Pancreas (tissue), 10 donors: Measurements from ENCODE around the gene BEND3. TPM values are rescaled to one million over a fixed set of nuclear protein-coding genes. Genes with fewer than 3 reads are reported as not detected.
A peak's percentile ranks its signal among the peaks of the same experiment; 100 is the strongest.

ENCODE experiments used
- ATAC-seq, 4 donors: fragments of 200-7000 bp; cut with Tn5 transposase; one replicate each; pipeline versions ENCODE4 v1.8.0 to v1.9.1; 2020; ENCODE audit warnings: mild to moderate bottlenecking in 4 of 4, moderate library complexity in 4 of 4
- DNase-seq, 6 donors: peaks; one replicate each; pipeline ENCODE4 v3.0.0-alpha.2; 2020
- FAIRE-seq: peaks from 2 replicates; lab custom pipeline; 2012; peaks lifted over from hg19 to GRCh38; lab: Jason Lieb, UNC
- H3K27ac ChIP-seq, 4 donors: fragments of 200-600 bp; sonication (generic); 1 replicate in 3 of 4; 2 replicates in 1 of 4; pipeline versions ENCODE4 v1.5.0 to v1.8.0; 2020
- H3K27me3 ChIP-seq, 4 donors: fragments of 200-600 bp; one replicate each; pipeline ENCODE4 v1.8.0; 2021
- H3K36me3 ChIP-seq, 3 donors: fragments of 200-600 bp; sonication (generic) in 1 of 3; one replicate each; pipeline versions ENCODE4 v1.5.0 to v1.8.0; 2020 to 2021
- H3K4me1 ChIP-seq, 3 donors: fragments of 200-600 bp; one replicate each; pipeline ENCODE4 v1.8.0; 2021
- H3K4me3 ChIP-seq, 4 donors: fragments of 200-600 bp; sonication (generic) in 2 of 4; one replicate each; pipeline versions ENCODE4 v1.5.0 to v1.8.0; 2020 to 2021
- H3K9me3 ChIP-seq, 4 donors: fragments of 200-600 bp; one replicate each; pipeline ENCODE4 v1.8.0; 2021
- WGBS, 2 donors: extraction: QIAGEN DNeasy Blood & Tissue Kit; methylation state at CpG; one replicate each; pipeline ENCODE4 v1.1.7; 2013; 5-methylcytosine and 5-hydroxymethylcytosine counted together
- intact Hi-C, 3 donors: fragments of 100-400 bp; cut with DNase I; formaldehyde crosslinking; loops; one replicate each; pipeline versions ENCODE4 v1.11.1 to v1.14.2; 2022
- polyA plus RNA-seq, 2 donors: library from polyadenylated mRNA; stranded (reverse); fragments of 200-250 nt; gene quantifications; one replicate each; pipeline ENCODE4 v1.2.3, GENCODE V29; 2013
- total RNA-seq, 6 donors: library from RNA; stranded (reverse); fragmentation: NEBNext Ultra II Directional in 4 of 6; extraction: Animal tissue kit (Norgen Biotek cat#: 25700) in 4 of 6; gene quantifications; one replicate each; pipeline versions ENCODE4 v1.2.1 to v1.2.4, GENCODE V29; 2021 to 2023
- TF ChIP-seq, protein P1 (sequence below), 4 donors: fragments of 200-600 bp; sonication (generic) in 3 of 4; IDR thresholded peaks; one replicate each; pipeline versions ENCODE4 v1.5.0 to v1.8.0; 2021; ENCODE audit warnings: antibody characterized with exemption in 4 of 4
- donor health status: healthy with polysubstance abuse.
- donor health status: DM: no; HTN: no; CAD: no; lungs with moderate emphysema.
- donor health status: DM: no; HTN: no; CAD: no.
- donor health status: control.
- donor health status: control.
- donor health status: Bipolar disorder and iron deficiency.
- donor health status: DM: yes; HTN: yes; CAD: no.
- donor health status: DM: no; HTN: no; CAD: no.
- donor health status: DM: no; HTN: no; CAD: no.
- donor health status: DM: yes; HTN: yes; CAD: no.

BEND3 gene
- total and polyA plus RNA-seq, 8 donors = 0.77 to 3.4 (median 1.9) TPM

GRCh38 chr6:107080036-107080435 is 35.3 kb downstream of the BEND3 start:
- H3K4me1 ChIP-seq = no peaks in the 10 kb centered on the region

DNA sequence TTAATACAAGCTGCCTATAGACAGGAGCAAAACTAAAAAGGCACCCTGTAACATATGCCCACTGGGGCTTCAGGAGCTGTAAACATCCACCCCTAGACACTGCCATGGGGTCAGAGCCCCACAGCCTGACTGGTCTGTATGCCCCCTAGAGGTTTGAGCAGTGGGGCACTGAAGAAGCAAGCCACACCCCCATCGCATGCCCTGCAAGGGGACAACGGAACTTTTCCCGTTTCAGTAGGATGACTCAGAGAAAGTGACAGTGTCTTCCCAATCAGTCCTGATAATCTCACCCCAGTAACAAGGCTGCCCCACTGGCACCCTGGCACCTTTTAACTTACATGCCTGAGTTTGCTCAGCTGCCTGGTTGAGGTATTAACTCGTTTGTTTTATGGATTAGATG is 35.9 kb downstream of the BEND3 start:
- Histone ChIP-seq H3K4me1 (no peaks in the 10 kb centered on the region), H3K27ac (no peak overlapping the region), H3K9me3 (no peaks in the 10 kb centered on the region), H3K27me3 (no peaks in the 10 kb centered on the region), H3K36me3 (no peaks in the 10 kb centered on the region), H3K4me3 (no peak overlapping the region)
- no peak for ATAC-seq
- 46 to 50% methylated on average over 4 of the region's 4 CpGs for WGBS, 2 donors
- FAIRE-seq = no peak
- no peak for DNase-seq
- intact Hi-C loops = no loop called here
- TF ChIP-seq, protein P1, sequence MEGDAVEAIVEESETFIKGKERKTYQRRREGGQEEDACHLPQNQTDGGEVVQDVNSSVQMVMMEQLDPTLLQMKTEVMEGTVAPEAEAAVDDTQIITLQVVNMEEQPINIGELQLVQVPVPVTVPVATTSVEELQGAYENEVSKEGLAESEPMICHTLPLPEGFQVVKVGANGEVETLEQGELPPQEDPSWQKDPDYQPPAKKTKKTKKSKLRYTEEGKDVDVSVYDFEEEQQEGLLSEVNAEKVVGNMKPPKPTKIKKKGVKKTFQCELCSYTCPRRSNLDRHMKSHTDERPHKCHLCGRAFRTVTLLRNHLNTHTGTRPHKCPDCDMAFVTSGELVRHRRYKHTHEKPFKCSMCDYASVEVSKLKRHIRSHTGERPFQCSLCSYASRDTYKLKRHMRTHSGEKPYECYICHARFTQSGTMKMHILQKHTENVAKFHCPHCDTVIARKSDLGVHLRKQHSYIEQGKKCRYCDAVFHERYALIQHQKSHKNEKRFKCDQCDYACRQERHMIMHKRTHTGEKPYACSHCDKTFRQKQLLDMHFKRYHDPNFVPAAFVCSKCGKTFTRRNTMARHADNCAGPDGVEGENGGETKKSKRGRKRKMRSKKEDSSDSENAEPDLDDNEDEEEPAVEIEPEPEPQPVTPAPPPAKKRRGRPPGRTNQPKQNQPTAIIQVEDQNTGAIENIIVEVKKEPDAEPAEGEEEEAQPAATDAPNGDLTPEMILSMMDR (IDR thresholded peaks at IDR 0.05) = no peak

More at GRCh38 chr6:107080036-107080435, 35.3 kb downstream of the BEND3 start:
- DNase-seq = no peak
- WGBS, 2 donors = 80 to 89% methylated on average over 5 of the region's 5 CpGs
- TF ChIP-seq, protein P1 (IDR thresholded peaks at IDR 0.05) = peak in 1 of 4 donors; percentile 12
- intact Hi-C loops = no loop called here
- no peak overlapping the region for H3K4me3 ChIP-seq
- H3K27ac ChIP-seq = no peak overlapping the region
- ATAC-seq = peak in 1 of 4 donors; percentile 44
- no peaks in the 10 kb centered on the region for H3K27me3 ChIP-seq
- no peaks in the 10 kb centered on the region for H3K36me3 ChIP-seq
- H3K9me3 ChIP-seq = no peaks in the 10 kb centered on the region
- no peak for FAIRE-seq

DNA sequence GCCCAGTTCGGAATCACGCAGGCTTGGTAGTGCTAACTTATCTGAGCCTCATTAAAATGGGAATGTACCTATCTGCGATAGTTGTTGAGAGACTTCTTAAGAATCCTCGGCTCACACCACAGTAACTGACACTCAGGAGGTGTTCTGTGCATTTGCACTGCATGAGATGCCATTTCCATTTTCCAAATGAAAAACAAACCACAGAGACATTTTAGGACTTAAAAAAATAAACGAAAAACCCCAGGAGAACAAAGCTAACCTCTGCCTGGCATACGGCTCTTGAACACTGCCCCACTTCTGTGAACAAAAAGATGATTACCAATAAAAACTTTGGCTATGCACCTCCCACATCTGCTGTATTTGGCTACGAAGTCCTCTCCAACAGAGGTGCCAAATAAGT is 37.6 kb downstream of the BEND3 start:
- DNase-seq = no peak

GRCh38 chr6:107075951-107076381 is 39.3 kb downstream of the BEND3 start:
- 61 to 70% methylated on average over 6 of the region's 6 CpGs for WGBS, 2 donors
- intact Hi-C loops = no loop called here
- H3K36me3 ChIP-seq = no peaks in the 10 kb centered on the region
- TF ChIP-seq, protein P1 (IDR thresholded peaks at IDR 0.05) = no peak
- ATAC-seq (peak in 1 of 4 donors; percentile 61), FAIRE-seq (no peak), DNase-seq (no peak)
- H3K4me3 ChIP-seq = no peak overlapping the region
- no peak overlapping the region for H3K27ac ChIP-seq
- H3K9me3 ChIP-seq = no peaks in the 10 kb centered on the region
- H3K4me1 ChIP-seq = no peaks in the 10 kb centered on the region
- H3K27me3 ChIP-seq = no peaks in the 10 kb centered on the region

More for the DNA sequence above, 37.6 kb downstream of the BEND3 start:
- H3K9me3 ChIP-seq = no peaks in the 10 kb centered on the region
- no peaks in the 10 kb centered on the region for H3K36me3 ChIP-seq
- FAIRE-seq = no peak
- H3K4me1 ChIP-seq = no peaks in the 10 kb centered on the region
- no peak overlapping the region for H3K27ac ChIP-seq
- intact Hi-C loops = no loop called here
- WGBS, 2 donors = 88 to 91% methylated on average over 7 of the region's 7 CpGs
- TF ChIP-seq, protein P1 (IDR thresholded peaks at IDR 0.05) = no peak
- no peaks in the 10 kb centered on the region for H3K27me3 ChIP-seq
- no peak overlapping the region for H3K4me3 ChIP-seq
- ATAC-seq = no peak

- Histone ChIP-seq H3K4me1 (no peaks in the 10 kb centered on the region), H3K9me3 (no peaks in the 10 kb centered on the region), H3K4me3 (no peak overlapping the region), H3K36me3 (peaks cover 0 to 8% (median 0%) of the 10 kb centered on the region in 3 donors), H3K27ac (no peak overlapping the region), H3K27me3 (no peaks in the 10 kb centered on the region)
- 88 to 98% methylated on average over 12 of the region's 12 CpGs for WGBS, 2 donors
- TF ChIP-seq, protein P1 (IDR thresholded peaks at IDR 0.05) = no peak
- FAIRE-seq (no peak), DNase-seq (no peak), ATAC-seq (no peak)
- intact Hi-C loops = no loop called here
Observed at GRCh38 chr6:107070686-107071085, 44.6 kb downstream of the BEND3 start.
